ENCODE measurements around the gene MAPK8IP2. TPM values are rescaled to one million over a fixed set of nuclear protein-coding genes. Genes with fewer than 3 reads are reported as not detected.
A peak's percentile ranks its signal among the peaks of the same experiment; 100 is the strongest.
"Not testable (repeated sequence)": the region's sequence is repeated elsewhere in the genome, so short reads cannot be mapped to it uniquely, and the experiment has no call there.

MAPK8IP2 gene
- total RNA-seq, 4 donors from 2014 or later: 1.3 to 2.9 (median 1.7) TPM

DNA sequence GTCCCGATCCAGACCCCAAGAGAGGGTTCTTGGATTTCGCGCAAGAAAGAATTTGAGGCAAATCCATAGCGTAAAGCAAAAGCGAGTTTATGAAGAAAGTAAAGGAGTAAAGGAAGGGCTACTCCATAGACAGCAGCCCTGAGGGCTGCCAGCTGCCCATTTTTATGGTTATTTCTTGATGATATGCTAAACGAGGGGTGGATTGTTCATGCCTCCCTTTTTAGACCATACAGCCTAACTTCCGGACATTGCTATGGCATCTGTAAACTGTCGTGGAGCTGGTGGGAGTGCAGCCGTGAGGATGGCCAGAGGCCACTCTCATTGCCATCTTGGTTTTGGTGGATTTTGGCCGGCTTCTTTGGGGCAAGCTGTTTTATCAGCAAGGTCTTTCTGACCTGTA lies 52.7 kb downstream of the MAPK8IP2 start:
- whole genome bisulfite sequencing, 2 donors: 89 to 90% methylated on average over 10 of the region's 10 CpGs
- TF ChIP-seq, protein P1, sequence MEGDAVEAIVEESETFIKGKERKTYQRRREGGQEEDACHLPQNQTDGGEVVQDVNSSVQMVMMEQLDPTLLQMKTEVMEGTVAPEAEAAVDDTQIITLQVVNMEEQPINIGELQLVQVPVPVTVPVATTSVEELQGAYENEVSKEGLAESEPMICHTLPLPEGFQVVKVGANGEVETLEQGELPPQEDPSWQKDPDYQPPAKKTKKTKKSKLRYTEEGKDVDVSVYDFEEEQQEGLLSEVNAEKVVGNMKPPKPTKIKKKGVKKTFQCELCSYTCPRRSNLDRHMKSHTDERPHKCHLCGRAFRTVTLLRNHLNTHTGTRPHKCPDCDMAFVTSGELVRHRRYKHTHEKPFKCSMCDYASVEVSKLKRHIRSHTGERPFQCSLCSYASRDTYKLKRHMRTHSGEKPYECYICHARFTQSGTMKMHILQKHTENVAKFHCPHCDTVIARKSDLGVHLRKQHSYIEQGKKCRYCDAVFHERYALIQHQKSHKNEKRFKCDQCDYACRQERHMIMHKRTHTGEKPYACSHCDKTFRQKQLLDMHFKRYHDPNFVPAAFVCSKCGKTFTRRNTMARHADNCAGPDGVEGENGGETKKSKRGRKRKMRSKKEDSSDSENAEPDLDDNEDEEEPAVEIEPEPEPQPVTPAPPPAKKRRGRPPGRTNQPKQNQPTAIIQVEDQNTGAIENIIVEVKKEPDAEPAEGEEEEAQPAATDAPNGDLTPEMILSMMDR (IDR thresholded peaks at IDR 0.05): no peak
- TF ChIP-seq POLR2A (IDR thresholded peaks at IDR 0.05): no peak
- no peak for DNase-seq
- Histone ChIP-seq H3K27ac (no peak overlapping the region), H3K4me1 (peaks cover 0 to 3% (median 0%) of the 10 kb centered on the region in 3 donors), H3K9me3 (peaks cover 0 to 12% (median 10%) of the 10 kb centered on the region in 3 donors), H3K4me3 (no peak overlapping the region), H3K27me3 (peaks cover 0 to 43% (median 0%) of the 10 kb centered on the region in 4 donors), H3K36me3 (no peaks in the 10 kb centered on the region)
- intact Hi-C loops (cut with DNase I): no loop called here

DNA sequence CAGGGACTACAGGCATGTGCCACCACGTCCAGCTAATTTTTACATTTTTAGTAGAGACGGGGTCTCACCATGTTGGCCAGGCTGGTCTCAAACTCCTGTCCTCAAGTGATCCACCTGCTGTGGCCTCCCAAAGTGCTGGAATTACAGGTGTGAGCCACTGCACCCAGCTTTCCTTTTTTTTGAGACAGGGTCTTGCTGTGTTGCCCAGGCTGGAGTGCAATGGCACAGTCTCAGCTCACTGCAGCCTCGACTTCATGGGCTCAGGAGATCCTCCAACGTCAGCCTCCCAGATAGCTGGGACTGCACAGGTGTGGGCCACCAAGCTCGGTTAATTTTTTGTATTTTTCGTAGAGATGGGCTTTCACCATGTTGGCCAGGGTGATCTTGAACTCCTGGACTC lies 54.1 kb downstream of the MAPK8IP2 start:
- H3K36me3 ChIP-seq; H3K4me1 ChIP-seq; H3K9me3 ChIP-seq; H3K27ac ChIP-seq; H3K4me3 ChIP-seq; DNase-seq; intact Hi-C loops (cut with DNase I): not testable (repeated sequence)
- 87 to 88% methylated on average over 5 to 6 of the region's 6 CpGs for WGBS, 2 donors
- H3K27me3 ChIP-seq: peaks cover 0 to 48% (median 0%) of the 10 kb centered on the region in 4 donors

DNA sequence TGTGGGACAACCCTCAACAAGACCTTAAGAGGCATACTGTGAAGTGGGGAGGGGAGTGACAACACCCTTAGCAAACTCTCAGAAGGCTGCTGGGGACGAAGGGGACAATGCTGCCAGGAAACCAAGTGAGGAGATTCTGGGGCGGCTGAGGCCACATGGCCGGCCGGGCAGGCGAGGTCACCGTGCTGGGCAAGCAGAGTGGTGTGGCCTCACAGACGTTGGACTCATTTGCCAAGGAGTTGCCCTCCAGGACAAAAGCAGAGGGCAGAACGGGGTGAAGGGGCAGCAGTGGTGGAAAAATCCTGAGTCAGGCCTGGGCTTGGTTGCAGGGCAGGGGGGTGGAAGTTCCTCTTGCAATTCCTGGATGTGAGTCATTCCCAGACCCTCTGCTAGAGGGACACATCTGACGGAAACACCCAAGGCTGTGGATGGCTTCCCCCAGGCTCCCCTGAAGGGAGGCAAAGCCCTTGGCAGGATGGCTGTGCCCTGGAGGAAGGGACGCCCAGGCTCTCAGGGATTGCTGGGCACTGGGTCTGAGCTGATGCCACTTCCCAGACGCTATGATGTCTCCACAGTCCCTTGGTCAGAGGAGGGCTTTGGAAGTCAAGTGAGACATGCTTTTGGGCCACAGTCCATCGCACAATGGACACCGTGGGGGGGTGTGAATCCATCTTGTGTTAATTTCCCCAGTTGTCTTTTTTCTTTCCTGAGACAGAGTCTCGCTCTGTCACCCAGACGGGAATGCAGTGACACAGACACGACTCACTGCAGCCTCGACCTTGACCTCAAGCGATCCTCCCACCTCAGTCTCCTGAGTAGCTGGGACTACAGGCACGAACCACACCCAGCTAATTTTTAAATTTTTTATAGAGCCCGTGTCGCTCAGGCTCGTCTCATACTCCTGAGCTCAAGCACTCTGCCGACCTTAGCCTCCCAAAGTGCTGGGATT lies 55.8 kb downstream of the MAPK8IP2 start:
- Histone ChIP-seq H3K4me3 (no peak overlapping the region), H3K9me3 (no peaks in the 10 kb centered on the region), H3K27ac (peak overlapping the region in 2 of 4 donors; percentile 53 to 73), H3K36me3 (no peaks in the 10 kb centered on the region), H3K4me1 (peaks cover 0 to 3% (median 0%) of the 10 kb centered on the region in 3 donors), H3K27me3 (peaks cover 0 to 53% (median 0%) of the 10 kb centered on the region in 4 donors)
- TF ChIP-seq, protein P1 (IDR thresholded peaks at IDR 0.05): no peak
- TF ChIP-seq POLR2A (IDR thresholded peaks at IDR 0.05): no peak
- DNase-seq: no peak
- intact Hi-C loops (cut with DNase I): no loop called here
- 45 to 52% methylated on average over 20 of the region's 23 CpGs for WGBS, 2 donors

DNA sequence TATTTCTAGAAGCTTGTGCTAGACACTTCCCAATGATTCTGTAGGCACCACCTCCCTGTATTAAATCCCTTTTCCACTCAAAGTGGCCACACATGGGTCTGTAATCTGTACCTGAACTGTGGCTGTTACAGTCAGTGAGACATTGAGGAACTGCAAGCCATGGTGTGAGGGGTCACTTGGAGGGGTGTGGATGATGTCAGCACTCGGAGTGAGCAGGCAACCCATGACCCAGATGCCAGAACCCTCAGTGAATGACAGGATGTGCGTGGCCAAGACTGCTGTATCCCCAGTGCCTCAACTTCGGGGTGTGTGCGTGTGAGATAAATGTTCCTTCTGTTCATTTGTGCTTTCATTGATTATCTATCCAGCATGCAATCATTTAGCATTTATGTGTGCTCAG lies 57.3 kb downstream of the MAPK8IP2 start:
- Histone ChIP-seq H3K27ac (peak overlapping the region in 2 of 4 donors; percentile 38 to 53), H3K4me1 (peaks cover 0 to 3% (median 0%) of the 10 kb centered on the region in 3 donors), H3K4me3 (no peak overlapping the region), H3K9me3 (no peaks in the 10 kb centered on the region), H3K36me3 (no peaks in the 10 kb centered on the region), H3K27me3 (peaks cover 0 to 54% (median 0%) of the 10 kb centered on the region in 4 donors)
- intact Hi-C loops (cut with DNase I): no loop called here
- 71 to 79% methylated on average over 3 to 4 of the region's 4 CpGs for whole genome bisulfite sequencing, 2 donors
- TF ChIP-seq POLR2A (IDR thresholded peaks at IDR 0.05): no peak
- TF ChIP-seq, protein P1 (IDR thresholded peaks at IDR 0.05): no peak
- no peak for DNase-seq

DNA sequence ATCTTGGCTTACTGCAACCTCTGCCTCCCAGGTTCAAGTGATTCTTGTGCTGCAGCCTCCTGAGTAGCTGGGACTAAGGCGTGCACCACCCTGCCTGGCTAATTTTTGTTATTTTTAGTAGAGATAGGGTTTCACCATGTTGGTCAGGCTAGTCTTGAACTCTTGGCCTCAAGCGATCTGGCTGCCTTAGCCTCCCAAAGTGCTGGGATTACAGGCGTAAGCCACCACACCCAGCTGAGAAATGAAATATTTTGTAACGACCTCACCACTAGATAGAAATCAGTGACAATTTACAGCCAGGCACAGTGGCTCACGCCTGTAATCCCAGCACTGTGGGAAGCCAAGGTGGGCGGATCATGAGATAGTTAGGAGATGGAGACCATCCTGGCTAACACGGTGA lies 59.1 kb downstream of the MAPK8IP2 start:
- H3K36me3 ChIP-seq; DNase-seq; H3K4me1 ChIP-seq; intact Hi-C loops (cut with DNase I); H3K4me3 ChIP-seq; H3K27ac ChIP-seq; H3K9me3 ChIP-seq: not testable (repeated sequence)
- H3K27me3 ChIP-seq: peaks cover 0 to 44% (median 0%) of the 10 kb centered on the region in 4 donors
- 86 to 88% methylated on average over 5 to 6 of the region's 7 CpGs for WGBS, 2 donors

DNA sequence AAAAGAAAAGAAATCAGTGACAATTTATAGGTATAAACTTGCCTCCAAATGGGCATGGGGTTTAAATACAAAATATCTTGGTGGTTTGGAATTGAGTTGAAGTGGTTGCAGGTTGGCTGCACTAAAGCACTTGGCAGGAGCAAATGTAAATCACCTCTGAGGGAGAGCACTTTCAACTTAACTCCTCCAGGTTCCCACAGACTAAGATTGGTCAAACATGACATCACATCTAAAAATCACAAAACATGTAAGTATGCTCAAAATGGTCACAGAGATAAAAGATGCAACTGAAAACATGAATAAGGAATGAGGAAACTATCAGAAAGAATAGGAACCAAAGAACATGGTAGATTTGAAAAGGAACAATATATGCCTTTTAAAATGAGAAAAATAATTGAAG lies 59.7 kb downstream of the MAPK8IP2 start:
- no peak for DNase-seq
- Histone ChIP-seq H3K36me3 (no peaks in the 10 kb centered on the region), H3K27me3 (peaks cover 0 to 39% (median 0%) of the 10 kb centered on the region in 4 donors), H3K4me3 (no peak overlapping the region), H3K27ac (no peak overlapping the region), H3K9me3 (no peaks in the 10 kb centered on the region), H3K4me1 (peaks cover 0 to 3% (median 0%) of the 10 kb centered on the region in 3 donors)
- intact Hi-C loops (cut with DNase I): no loop called here
- no peak for TF ChIP-seq POLR2A (IDR thresholded peaks at IDR 0.05)
- TF ChIP-seq, protein P1 (IDR thresholded peaks at IDR 0.05): no peak

Measured in esophagus squamous epithelium (tissue), 5 donors.